ENCODE measurements around the gene PTPRT. TPM values are rescaled to one million over a fixed set of nuclear protein-coding genes. Genes with fewer than 3 reads are reported as not detected.

PTPRT gene
- total and polyA plus RNA-seq, 10 of the 15 experiments (the other 5 are each of a cell fraction or from before 2014, with no cell fraction given): not detected

DNA sequence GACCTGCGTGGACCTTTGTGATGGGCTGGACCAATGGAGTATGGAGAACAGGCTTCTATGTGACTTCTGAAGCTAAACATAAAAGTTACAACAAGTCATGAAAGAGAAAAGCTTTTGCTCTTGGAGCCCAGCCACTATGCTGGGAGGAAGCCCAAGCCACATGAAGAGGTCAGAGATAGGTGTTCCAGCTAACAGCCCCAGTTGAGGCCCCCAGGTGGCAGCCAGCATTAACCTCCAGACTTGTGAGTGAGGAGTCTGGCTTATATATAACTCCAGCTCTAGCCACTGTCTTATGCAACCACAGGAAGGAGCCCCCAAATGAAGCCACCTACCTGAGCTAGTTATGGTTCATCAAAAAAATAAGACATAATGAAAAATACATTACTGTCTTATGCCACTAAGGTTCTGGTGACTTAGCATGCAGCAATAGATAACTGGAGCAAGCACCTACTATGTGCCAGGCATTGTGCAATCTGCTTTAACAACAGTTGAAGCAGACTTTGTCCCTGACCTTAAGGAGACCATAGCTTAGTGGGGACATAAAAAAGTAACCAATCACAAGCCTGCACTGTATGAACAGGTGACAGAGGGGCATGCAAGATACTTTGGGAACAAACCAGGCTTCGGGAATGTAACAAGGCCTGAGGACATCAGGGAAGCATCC, 599.6 kb downstream of the PTPRT start (continued):
- TF ChIP-seq E2F4 (IDR thresholded peaks at IDR 0.05; ENCODE audit: low read depth, low read length) (no peak), CBFB (IDR thresholded peaks at IDR 0.05; ENCODE audit: low read depth) (no peak), ASH2L (IDR thresholded peaks at IDR 0.05; ENCODE audit: borderline replicate concordance, low read depth) (no peak), CREB1 (IDR thresholded peaks at IDR 0.05; ENCODE audit: low read depth) (no peak), ATF2 (IDR thresholded peaks at IDR 0.05; ENCODE audit: low read length) (no peak), SUPT20H (IDR thresholded peaks at IDR 0.05; ENCODE audit: borderline replicate concordance, control insufficient read depth, low read depth, low read length) (no peak), BACH1 (IDR thresholded peaks at IDR 0.05; ENCODE audit: borderline replicate concordance) (no peak), CHD1 (IDR thresholded peaks at IDR 0.05; ENCODE audit: low read depth, low read length) (no peak)

DNA sequence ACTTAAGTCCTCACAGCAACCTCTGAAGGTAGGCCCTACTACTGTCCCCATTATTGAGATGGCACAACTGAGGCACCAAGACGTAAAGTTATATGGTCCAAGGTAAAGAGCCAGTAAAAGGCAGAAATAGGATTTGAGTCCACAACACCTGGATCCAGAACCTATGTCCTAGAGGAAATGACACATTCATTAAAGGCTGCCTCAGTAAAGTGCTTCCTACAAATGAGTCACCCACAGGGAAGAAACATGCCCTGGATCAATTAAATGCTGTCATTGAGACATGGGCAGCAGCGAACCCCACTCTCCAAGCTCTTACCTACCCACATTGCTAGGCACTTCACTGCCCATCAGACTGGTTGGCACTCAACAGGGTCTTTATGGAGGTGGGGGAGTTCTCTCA, 600.9 kb downstream of the PTPRT start:
- Histone ChIP-seq H3K4me1 (ENCODE audit: control insufficient read depth, insufficient read depth, low read length) (no peaks in the 10 kb centered on the region), H3K27ac (ENCODE audit: control insufficient read depth, insufficient read depth) (no peak overlapping the region), H3K4me3 (no peak overlapping the region), H3K9ac (ENCODE audit: control insufficient read depth, insufficient read depth, low read length) (no peak overlapping the region), H3K9me3 (replicated peaks; ENCODE audit: control insufficient read depth, insufficient read depth, low read length) (no peaks in the 10 kb centered on the region), H3K79me2 (ENCODE audit: control insufficient read depth, insufficient read depth, low read length) (no peaks in the 10 kb centered on the region), H3K36me3 (ENCODE audit: control insufficient read depth in 2 of 2, insufficient read depth in 2 of 2, low read length in 1 of 2) (no peaks in the 10 kb centered on the region), H3K27me3 (replicated peaks in 1 of 2; ENCODE audit: control insufficient read depth in 2 of 2, insufficient read depth in 2 of 2, low read length in 1 of 2) (no peaks in the 10 kb centered on the region), H4K20me1 (ENCODE audit: control insufficient read depth, insufficient read depth) (no peaks in the 10 kb centered on the region), H2AFZ (ENCODE audit: control insufficient read depth, low read depth, low read length) (no peak overlapping the region), H3K4me2 (ENCODE audit: control insufficient read depth, insufficient read depth) (no peak overlapping the region)
- ChIA-PET POLR2A (no interaction called here), RAD21 (ENCODE audit: unreplicated experiment) (interaction anchor here (1.6 kb wide), 1 partner anchor 12 kb away, joined by 4 read pairs; no protein-coding TSS in a partner anchor), SMC1A (ENCODE audit: uncharacterized antibody, unreplicated experiment) (no interaction called here), CTCF (interaction anchor here (0.7 kb wide), 1 partner anchor 415 kb away, joined by 4 read pairs; no protein-coding TSS in a partner anchor)
- FAIRE-seq (no peak), DNase-seq (ENCODE audit: low read depth, low spot score) (no peak), ATAC-seq (no peak)
- intact Hi-C loops (cut with micrococcal nuclease; ENCODE audit: unreplicated experiment): no loop called here
- TF ChIP-seq TAF1 (IDR thresholded peaks at IDR 0.05; ENCODE audit: borderline replicate concordance, low read depth, low read length): no peak
- no peak for TF ChIP-seq RCOR1 (conservative IDR thresholded peaks at IDR 0.05; ENCODE audit: low read depth, low read length)
- TF ChIP-seq HCFC1 (IDR thresholded peaks at IDR 0.05; ENCODE audit: low read length): no peak
- TF ChIP-seq JUNB (IDR thresholded peaks at IDR 0.05): no peak
- TF ChIP-seq SP1 (IDR thresholded peaks at IDR 0.05; ENCODE audit: low read depth, low read length): no peak
- TF ChIP-seq EED (IDR thresholded peaks at IDR 0.05; ENCODE audit: low read depth): no peak
- TF ChIP-seq ZNF384 (IDR thresholded peaks at IDR 0.05; ENCODE audit: borderline replicate concordance, low read depth, low read length): no peak
- no peak for TF ChIP-seq CHD2 (IDR thresholded peaks at IDR 0.05; ENCODE audit: borderline replicate concordance, low read depth, low read length)
- TF ChIP-seq MTA2 (IDR thresholded peaks at IDR 0.05; ENCODE audit: low read depth): no peak
- no peak for TF ChIP-seq POU2F2 (IDR thresholded peaks at IDR 0.05; ENCODE audit: borderline replicate concordance, low read depth, low read length)
- no peak for TF ChIP-seq DPF2 (IDR thresholded peaks at IDR 0.05)
- no peak for TF ChIP-seq ZNF24 (IDR thresholded peaks at IDR 0.05)
- no peak for TF ChIP-seq KDM1A (IDR thresholded peaks at IDR 0.05; ENCODE audit: borderline replicate concordance)
- TF ChIP-seq NR2C1 (IDR thresholded peaks at IDR 0.05): no peak
- TF ChIP-seq ZBED1 (IDR thresholded peaks at IDR 0.05; ENCODE audit: borderline replicate concordance): no peak
- TF ChIP-seq BCL11A (IDR thresholded peaks at IDR 0.05; ENCODE audit: low read depth, low read length): no peak
- no TSS peak for BruUV-seq (replicated peaks)
- in situ Hi-C loops (cut with MboI): no loop called here
- 0% methylated on average over 2 of the region's 2 CpGs for WGBS (ENCODE audit: insufficient coverage, insufficient replicate concordance, low lambda C conversion rate, missing lambda C conversion rate)
